GM18868 (cell line): ENCODE measurements around the gene KIF26B.
"Not testable (repeated sequence)": the region's sequence is repeated elsewhere in the genome, so short reads cannot be mapped to it uniquely, and the experiment has no call there.

Experiments used
- ATAC-seq: cut with Tn5 transposase; IDR thresholded peaks from one replicate; pipeline ENCODE4 v1.9.1; 2021; ENCODE audit warnings: mild to moderate bottlenecking, moderate library complexity; ENCODE audit not compliant: unreplicated experiment

KIF26B gene

GRCh38 chr1:245687636-245688535 lies 533.1 kb downstream of the KIF26B start:
- ATAC-seq = no peak

- no peak for ATAC-seq
Observed at GRCh38 chr1:245688536-245689453, 534.0 kb downstream of the KIF26B start.

- ATAC-seq = no peak
Observed at GRCh38 chr1:245690156-245690690, 535.4 kb downstream of the KIF26B start.

GRCh38 chr1:245690946-245691541 lies 536.3 kb downstream of the KIF26B start:
- ATAC-seq = no peak

- ATAC-seq = no peak
Observed at GRCh38 chr1:245691897-245692296, 537.1 kb downstream of the KIF26B start.

GRCh38 chr1:245692318-245692717 lies 537.5 kb downstream of the KIF26B start:
- ATAC-seq = no peak

GRCh38 chr1:245693116-245693793 lies 538.5 kb downstream of the KIF26B start:
- no peak for ATAC-seq

- no peak for ATAC-seq
Observed at GRCh38 chr1:245693941-245694752, 539.4 kb downstream of the KIF26B start.

- no peak for ATAC-seq
Observed at GRCh38 chr1:245694753-245695195, 540.0 kb downstream of the KIF26B start.

- ATAC-seq = no peak
Observed at GRCh38 chr1:245695211-245695610, 540.4 kb downstream of the KIF26B start.

- not testable (repeated sequence) for ATAC-seq
Observed at GRCh38 chr1:245695701-245696100, 540.9 kb downstream of the KIF26B start.

- no peak for ATAC-seq
Observed at GRCh38 chr1:245698116-245698515, 543.3 kb downstream of the KIF26B start.

GRCh38 chr1:245698860-245699259 lies 544.1 kb downstream of the KIF26B start:
- ATAC-seq = peak; percentile 37

GRCh38 chr1:245700631-245701030 lies 545.8 kb downstream of the KIF26B start:
- no peak for ATAC-seq

GRCh38 chr1:245701631-245702030 lies 546.8 kb downstream of the KIF26B start:
- no peak for ATAC-seq

- ATAC-seq = no peak
Observed at GRCh38 chr1:245702346-245702745, 547.6 kb downstream of the KIF26B start.

- ATAC-seq = no peak
Observed at GRCh38 chr1:245704341-245704740, 549.6 kb downstream of the KIF26B start.

GRCh38 chr1:245704765-245705164 lies 550.0 kb downstream of the KIF26B start:
- ATAC-seq = no peak

- ATAC-seq = no peak
Observed at GRCh38 chr1:245707941-245708340, 553.2 kb downstream of the KIF26B start.
